HUDEP-2 (cell line): Measurements from ENCODE around the gene RBFOX1.

Experiments
- DNase-seq, 76 experiments: peaks; one replicate each; lab custom pipeline; 2025; ENCODE audit not compliant: unreplicated experiment in 76 of 76; lab: John Stamatoyannopoulos, UW

The RBFOX1 gene

DNA sequence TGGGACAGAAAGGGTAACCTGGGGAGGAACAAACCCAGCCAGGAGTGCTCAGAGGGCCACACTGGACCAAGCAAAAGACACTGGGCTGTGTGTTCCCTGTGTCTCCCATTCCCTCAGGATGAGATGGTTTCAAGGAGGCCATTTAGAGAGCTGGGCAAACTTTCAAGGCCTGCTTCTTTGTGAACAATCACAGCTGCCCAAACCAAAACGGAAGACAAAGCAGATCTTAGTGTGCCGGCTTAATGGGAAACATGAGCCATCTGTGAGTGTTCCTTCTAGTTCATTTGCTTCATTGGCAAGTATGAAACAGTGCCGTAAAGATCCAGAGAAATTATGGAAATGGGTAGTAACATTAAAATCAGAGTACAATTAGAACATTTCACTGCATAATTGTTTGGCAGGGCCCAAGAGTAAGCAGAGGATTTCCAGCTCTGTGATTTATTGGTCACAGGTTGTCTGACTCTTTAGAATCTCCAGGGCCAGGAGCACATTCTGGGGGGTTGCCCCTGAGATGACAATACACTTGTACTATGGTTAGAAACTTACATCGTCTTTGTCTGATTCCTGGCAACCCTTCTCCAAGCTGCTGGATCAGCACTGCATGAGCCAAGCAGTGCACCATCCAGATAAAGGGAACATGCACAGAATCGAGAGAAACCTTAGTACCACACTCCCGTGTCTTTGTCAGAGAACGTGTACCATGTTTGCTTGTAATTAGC lies 412.1 kb downstream of the RBFOX1 start:
- DNase-seq, result no peak

DNA sequence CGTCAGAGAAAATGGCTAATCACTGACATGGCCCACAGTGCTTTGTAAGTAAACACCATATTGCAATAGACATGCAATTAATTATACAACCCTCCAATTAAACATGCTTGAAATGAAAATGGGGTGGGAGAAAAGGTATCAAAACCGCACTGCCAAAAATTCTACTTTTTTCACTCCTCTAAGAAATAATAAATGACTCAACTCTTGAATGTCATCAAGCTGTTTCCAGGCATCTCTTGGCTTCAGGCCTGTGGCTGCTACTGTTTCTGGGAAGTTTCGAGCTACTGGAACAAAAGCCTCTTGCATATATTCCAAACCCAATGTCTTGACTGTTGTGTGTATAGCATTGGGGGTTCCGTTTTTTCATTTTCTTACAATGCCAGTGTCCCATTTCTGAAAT lies 412.6 kb downstream of the RBFOX1 start:
- DNase-seq, result no peak

DNA sequence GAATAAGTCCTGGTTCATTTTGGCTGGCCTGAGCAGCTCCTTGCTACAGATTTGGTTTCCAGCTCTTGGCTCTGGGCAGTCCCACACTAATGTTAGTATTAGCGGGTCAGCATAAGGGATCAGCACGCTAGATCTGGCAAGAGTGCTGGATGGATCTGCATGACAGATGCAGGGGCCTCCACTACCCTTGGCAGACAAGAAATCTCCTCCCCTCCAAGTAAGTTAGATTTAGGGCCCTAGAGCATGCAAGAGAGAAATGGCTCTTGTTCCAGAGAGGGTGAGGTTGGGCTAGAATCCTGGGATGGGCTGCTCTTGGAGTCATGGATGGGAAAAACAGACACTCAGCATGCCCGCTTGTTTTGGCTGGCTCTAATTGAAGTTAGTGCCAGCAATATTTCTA lies 414.3 kb downstream of the RBFOX1 start:
- DNase-seq, result no peak

DNA sequence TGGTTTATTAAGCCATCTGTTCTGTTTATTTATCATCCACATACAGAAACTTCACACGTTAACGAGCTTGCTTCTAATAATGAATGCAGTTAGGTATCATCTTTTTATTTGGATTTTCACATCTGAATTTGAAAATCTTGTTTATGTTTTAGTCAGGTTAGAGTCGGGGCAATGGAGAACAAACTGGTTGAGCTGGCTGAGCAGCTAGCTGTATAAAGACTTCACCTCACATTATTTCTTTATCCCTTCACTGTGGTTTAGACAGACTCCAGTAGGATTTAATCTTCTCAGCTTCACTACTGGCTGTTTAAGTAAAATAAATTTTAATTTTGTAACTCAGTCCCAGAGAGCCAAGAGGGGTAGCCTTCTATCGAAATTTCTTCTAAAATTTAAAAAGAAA lies 415.9 kb downstream of the RBFOX1 start:
- DNase-seq, result no peak

GRCh38 chr16:7755347-7755882 lies 422.8 kb downstream of the RBFOX1 start:
- no peak for DNase-seq
